Stimulated activated CD8-positive, alpha-beta memory T cell treated with anti-CD3 and anti-CD28 coated beads, Interleukin-15, amount 100 ng/mL, for 1 hour (primary cell): ENCODE results near the gene MEIOC.
"Not testable (repeated sequence)": the region's sequence is repeated elsewhere in the genome, so short reads cannot be mapped to it uniquely, and the experiment has no call there.

Experiments
- DNase-seq: peaks from one replicate; pipeline ENCODE4 v3.0.0-alpha.2; 2020; ENCODE audit warnings: low read depth

MEIOC gene

GRCh38 chr17:44655983-44656710 lies at the start of gene MEIOC:
TSS of gene MEIOC (plus strand) at chr17:44656468. CDS start at chr17:44656614, 146 bp downstream.
- DNase-seq = no peak

GRCh38 chr17:44606658-44607057 lies 49.6 kb upstream of the MEIOC start:
- no peak for DNase-seq

GRCh38 chr17:44607836-44608690 lies 48.2 kb upstream of the MEIOC start:
- no peak for DNase-seq

GRCh38 chr17:44608727-44609435 lies 47.4 kb upstream of the MEIOC start:
- DNase-seq = no peak

GRCh38 chr17:44610331-44610730 lies 45.9 kb upstream of the MEIOC start:
- no peak for DNase-seq

GRCh38 chr17:44610871-44611270 lies 45.4 kb upstream of the MEIOC start:
- no peak for DNase-seq

- DNase-seq = no peak
These were observed 41.4 kb upstream of the MEIOC start for GRCh38 chr17:44614862-44615261.

GRCh38 chr17:44618652-44619051 lies 37.6 kb upstream of the MEIOC start:
- DNase-seq = not testable (repeated sequence)

- no peak for DNase-seq
These were observed 33.1 kb upstream of the MEIOC start for GRCh38 chr17:44623070-44623725.

- DNase-seq = no peak
These were observed 28.6 kb upstream of the MEIOC start for GRCh38 chr17:44627513-44628242.

GRCh38 chr17:44628243-44629188 lies 27.8 kb upstream of the MEIOC start:
- no peak for DNase-seq

- no peak for DNase-seq
These were observed 27.0 kb upstream of the MEIOC start for GRCh38 chr17:44629314-44629713.

- DNase-seq = no peak
These were observed 25.6 kb upstream of the MEIOC start for GRCh38 chr17:44630703-44631102.

GRCh38 chr17:44633998-44634397 lies 22.3 kb upstream of the MEIOC start:
- no peak for DNase-seq

GRCh38 chr17:44634401-44634800 lies 21.9 kb upstream of the MEIOC start:
- not testable (repeated sequence) for DNase-seq

- DNase-seq = no peak
These were observed 19.7 kb upstream of the MEIOC start for GRCh38 chr17:44636562-44636961.

- no peak for DNase-seq
These were observed 19.2 kb upstream of the MEIOC start for GRCh38 chr17:44637066-44637465.

GRCh38 chr17:44642834-44643233 lies 13.4 kb upstream of the MEIOC start:
- no peak for DNase-seq

GRCh38 chr17:44645341-44645740 lies 10.9 kb upstream of the MEIOC start:
- no peak for DNase-seq

- no peak for DNase-seq
These were observed 10.0 kb upstream of the MEIOC start for GRCh38 chr17:44646280-44646679.
